Measurements from ENCODE around the gene LRRC27.
A peak's percentile ranks its signal among the peaks of the same experiment; 100 is the strongest.
"Not testable (repeated sequence)": the region's sequence is repeated elsewhere in the genome, so short reads cannot be mapped to it uniquely, and the experiment has no call there.

The LRRC27 gene

GRCh38 chr10:132331601-132332432 lies at the start of gene LRRC27:
LRRC27 (plus strand) TSS chr10:132332193; CDS start chr10:132333525, 1,332 bp downstream.
- DNase-seq (ENCODE audit: low read depth in 2 of 2), result peak; percentile 99

- DNase-seq (ENCODE audit: low read depth in 2 of 2), result no peak
These were observed 49.1 kb upstream of the LRRC27 start for GRCh38 chr10:132282667-132283603.

GRCh38 chr10:132283604-132284382 lies 48.2 kb upstream of the LRRC27 start:
- DNase-seq (ENCODE audit: low read depth in 2 of 2), result no peak

DNA sequence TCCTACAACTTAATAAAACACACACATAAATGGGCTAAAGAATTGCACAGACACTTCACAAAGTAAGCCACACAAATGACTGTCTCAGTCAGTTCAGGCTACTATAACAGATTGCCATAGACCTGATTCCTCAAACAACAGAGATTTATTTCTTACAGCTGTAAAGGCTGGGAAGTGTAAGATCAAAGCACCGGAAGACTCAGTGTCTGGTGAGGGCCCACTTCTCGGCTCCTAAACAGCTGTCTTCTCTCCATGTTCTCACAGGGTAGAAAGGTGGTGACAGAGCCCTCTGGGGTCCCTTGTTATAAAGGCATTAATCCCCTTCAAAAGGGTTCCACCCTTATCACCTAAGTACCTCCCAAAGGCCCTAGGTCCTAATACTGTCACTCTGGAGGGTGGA lies 42.6 kb upstream of the LRRC27 start:
- no peak for DNase-seq (ENCODE audit: low read depth in 2 of 2)

DNA sequence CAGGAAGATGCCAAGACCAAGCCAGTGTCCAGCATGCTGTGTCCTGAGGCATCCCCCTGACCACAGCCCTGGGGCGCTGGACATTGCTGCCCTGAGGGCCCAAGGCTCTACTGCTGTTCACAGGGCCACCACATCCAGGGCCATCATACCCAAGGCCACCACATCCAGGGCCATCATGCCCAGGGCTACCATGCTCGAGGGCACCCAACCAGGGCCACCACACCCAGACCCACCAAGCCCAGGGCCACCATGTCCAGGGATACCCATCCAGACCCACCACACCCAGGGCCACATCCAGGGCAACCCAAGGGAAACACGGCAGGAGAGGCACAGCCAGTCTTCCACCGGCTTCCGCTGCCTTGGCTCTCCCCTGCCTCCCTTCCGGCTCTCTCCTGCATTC lies 41.4 kb upstream of the LRRC27 start:
- no peak for DNase-seq (ENCODE audit: low read depth in 2 of 2)

DNA sequence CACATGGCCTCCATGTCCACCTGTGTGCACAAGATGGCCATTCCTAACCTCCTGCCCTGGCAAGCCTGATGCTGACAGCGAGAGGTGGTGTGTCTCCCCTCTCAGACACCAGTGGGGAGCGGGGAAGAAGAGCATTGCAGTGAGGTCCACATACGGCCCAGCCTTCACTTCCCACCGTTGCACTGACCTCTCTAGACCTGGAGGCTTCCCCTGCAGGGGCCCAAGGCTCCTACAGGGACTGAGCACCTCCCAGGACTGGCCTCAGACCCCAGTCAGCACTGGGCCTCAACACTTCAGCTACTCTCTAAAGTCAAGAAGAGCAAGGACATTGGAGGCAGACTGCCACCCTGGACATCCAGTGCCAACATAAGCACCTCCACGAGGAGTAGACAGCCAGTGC lies 40.2 kb upstream of the LRRC27 start:
- DNase-seq (ENCODE audit: low read depth in 2 of 2), result no peak

DNA sequence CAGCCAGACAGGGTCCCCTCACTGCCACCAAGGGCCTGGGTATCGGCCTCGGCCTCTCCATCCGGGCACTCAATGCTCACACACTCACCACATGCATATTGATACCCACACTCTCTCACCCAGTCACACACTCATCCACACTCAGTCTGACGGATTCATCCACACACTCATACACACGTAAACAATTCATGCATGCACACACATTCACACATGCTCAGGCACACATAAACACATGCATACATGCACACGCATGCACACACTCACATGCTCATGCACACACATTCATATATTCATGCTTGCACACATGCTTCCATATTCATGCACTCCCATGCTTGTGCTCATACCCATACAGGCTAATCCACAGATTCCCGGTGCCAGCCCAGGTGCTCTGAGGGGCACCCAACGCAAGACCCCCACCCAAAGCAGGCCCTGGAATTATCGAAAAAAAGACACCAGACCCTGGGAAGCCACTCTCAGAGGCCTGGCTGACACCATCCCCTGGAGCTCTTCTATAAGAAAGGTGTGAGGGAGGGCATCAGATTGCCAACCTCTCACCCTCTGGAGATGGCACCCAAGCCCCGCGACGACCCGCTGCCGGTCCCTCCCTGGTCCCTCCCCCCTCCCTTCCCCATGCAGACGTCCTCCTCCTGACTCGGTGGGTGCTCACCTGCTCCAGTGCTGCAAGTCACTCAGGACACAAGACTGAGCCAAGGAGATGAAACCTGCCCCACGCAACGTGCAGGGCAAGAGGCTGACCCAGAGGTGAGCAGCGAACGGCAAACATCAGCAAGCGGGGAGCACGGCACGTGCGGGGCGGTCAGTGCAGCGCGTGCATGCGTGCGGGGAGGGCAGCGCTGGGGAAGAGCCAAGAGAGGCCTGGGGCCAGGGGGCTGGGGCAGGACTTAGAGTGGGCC lies 39.4 kb upstream of the LRRC27 start:
- DNase-seq (ENCODE audit: low read depth in 2 of 2), result no peak

- DNase-seq (ENCODE audit: low read depth in 2 of 2), result no peak
These were observed 38.7 kb upstream of the LRRC27 start for GRCh38 chr10:132293201-132293812.

GRCh38 chr10:132293813-132294520 lies 38.0 kb upstream of the LRRC27 start:
- no peak for DNase-seq (ENCODE audit: low read depth in 2 of 2)

DNA sequence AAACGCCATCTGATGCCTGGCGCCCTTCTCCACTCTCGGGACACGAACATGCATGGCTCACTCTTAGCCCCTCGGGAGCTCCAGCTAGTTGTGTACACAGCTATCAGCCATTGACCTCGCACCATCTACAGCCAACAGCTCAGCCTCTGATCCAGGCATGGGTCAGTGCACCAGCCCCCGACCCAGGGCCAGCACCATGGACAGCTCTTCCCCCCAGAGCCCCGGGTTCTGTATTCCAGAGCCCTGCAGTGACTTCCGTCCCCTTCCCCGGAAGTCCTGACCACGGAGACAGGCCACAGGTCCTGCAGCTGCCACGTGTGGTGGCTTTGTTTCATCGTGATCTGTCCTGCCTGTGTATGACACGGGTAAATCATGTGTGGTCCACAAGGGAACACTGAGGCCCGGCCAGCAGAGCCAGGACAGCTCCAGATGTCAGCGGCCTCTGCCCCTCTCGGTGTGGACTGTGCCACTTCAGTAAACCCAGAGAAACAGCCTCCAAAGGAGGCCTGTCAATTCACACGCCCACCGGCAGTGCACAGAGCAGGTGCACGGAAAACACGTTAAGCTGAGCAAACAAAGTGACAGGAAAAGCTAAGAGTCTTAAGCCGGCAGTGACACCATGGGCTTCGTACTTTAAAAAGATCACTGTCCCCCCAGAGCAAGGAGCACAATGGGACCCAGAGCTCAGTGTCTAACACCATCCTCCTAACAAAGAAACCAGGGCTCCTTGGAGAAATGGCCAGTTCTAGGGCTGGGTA lies 37.3 kb upstream of the LRRC27 start:
- DNase-seq (ENCODE audit: low read depth in 2 of 2), result no peak

GRCh38 chr10:132295481-132295880 lies 36.5 kb upstream of the LRRC27 start:
- DNase-seq (ENCODE audit: low read depth in 2 of 2), result not testable (repeated sequence)

GRCh38 chr10:132296666-132297443 lies 35.1 kb upstream of the LRRC27 start:
- DNase-seq (ENCODE audit: low read depth in 2 of 2), result no peak

DNA sequence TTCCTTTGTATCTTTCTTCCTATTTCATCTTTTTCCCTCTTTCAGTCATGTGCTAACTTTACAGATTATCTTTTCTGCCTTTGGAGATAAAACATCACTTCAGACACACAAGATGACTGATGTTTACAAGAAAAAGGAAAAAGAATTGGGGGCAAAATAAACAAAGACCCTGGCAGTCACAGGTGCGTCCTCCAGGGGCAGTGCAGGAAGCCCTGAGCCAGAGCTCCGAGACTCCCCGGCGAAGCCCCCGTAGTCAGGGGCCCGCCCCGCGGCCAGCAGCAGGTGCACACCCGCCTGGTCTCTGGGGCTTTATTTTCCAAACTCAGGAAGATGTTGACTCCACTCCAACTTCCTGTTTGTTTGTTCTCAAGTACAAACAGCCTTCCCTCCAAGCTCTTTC lies 34.5 kb upstream of the LRRC27 start:
- DNase-seq (ENCODE audit: low read depth in 2 of 2), result no peak

DNA sequence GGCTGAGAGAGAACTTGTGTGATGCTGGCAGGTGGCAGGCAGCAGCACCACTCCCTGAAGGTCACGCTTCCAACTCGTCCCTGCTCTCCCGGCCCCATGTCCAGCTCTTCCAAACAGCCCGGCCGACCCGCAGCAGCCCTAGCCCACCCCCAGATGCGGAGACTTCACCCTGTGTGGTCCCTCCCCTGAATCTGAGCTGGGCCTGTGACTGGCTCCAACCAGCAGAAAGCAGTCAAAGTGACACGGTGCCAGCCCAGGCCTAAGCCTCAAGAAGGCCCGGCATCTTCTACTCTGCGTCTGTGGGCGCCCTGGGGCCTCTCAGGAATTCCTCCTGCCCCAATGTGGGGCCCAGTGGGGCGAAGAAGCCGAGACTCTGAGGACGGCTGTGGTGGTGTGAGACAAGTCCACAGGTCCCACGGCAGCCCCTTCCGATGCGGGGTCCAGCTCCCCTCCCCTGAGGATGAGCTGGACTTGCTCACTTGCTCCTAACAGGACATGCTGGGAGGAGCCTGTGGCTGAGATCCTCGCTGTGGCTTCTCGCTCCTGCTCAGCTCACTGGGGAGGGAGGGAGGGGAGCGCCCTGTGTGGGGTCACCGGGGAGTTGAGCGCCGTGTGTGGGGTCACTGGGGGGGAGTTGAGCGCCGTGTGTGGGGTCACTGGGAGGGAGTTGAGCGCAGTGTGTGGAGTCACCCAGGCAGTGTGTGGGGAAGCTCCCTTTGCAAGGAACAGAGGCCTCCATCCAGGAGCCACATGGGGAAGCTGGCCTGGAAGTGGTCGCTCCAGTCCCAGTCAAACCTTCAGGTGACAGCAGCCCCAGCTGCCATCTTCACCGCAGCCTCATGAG lies 33.7 kb upstream of the LRRC27 start:
- DNase-seq (ENCODE audit: low read depth in 2 of 2), result no peak

DNA sequence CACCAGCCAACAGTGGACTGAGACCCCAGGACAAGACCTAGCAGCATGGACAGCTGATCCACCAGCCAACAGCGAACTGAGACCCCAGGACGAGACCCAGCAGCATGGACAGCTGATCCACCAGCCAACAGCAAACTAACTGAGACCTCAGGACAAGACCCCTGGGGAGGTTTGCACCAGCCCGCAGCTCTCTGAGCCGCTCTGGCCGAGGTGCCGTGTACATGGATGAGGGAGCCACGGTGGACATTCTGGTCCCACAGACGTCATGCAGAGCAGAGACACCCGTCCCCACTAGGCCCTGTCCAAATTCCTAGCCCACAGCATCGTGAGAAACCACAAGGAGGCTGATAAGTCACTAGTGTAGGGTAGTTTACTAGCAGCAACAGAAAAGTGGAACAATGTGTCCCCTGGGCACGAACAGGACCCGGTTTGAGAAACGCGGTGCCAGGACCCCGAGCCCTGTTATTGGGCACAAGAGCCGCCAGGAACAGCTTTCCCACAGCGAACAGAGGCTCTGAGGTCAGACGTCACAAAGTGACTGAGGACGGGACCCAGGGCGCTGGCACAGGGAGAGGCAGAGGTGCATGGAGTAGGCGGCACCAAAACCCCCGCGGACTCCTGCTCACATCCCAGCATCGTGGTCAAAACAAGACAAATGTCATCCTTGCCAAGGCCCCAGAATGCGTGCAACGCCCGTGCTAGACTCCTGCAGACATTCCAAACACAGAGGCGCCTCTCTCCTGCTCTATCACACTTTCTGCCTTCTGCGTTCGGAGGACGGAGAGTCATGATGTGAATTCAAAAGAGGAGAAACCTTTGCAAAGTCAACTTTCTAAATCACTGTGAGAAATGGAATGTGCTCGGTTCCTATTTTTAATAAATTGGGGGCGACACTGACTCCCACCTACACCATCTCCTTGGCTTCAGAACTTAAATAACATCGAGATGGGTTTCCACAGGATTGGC lies 32.3 kb upstream of the LRRC27 start:
- no peak for DNase-seq (ENCODE audit: low read depth in 2 of 2)

DNA sequence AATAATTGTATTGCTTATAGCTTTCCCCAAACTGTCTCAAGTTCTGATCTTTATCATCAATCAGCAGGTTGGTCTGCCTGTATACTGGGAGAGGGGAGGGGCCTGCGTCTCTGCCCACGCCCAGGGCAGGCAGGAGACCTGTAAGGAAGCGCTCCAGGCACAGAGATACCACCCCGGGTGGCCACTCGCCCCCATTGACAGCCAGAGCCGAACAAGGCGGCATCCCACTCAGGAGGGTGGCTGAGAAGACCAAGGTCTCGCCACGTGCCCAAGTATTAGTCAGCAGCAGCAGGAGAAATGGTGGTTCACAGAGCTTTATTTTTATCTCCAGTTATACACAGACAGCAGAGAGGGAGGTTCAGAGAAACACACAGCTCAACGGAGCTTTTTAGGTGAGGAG lies 31.4 kb upstream of the LRRC27 start:
- DNase-seq (ENCODE audit: low read depth in 2 of 2), result no peak

Data from stimulated activated CD8-positive, alpha-beta memory T cell treated with anti-CD3 and anti-CD28 coated beads, Interleukin-7, amount 100 ng/mL, for 1 hour (primary cell).